ENCODE results near the gene FBXO48. TPM values are rescaled to one million over a fixed set of nuclear protein-coding genes. Genes with fewer than 3 reads are reported as not detected.

Gene FBXO48
- total RNA-seq, 1 donor from 2014 or later, result 2.7 TPM

DNA sequence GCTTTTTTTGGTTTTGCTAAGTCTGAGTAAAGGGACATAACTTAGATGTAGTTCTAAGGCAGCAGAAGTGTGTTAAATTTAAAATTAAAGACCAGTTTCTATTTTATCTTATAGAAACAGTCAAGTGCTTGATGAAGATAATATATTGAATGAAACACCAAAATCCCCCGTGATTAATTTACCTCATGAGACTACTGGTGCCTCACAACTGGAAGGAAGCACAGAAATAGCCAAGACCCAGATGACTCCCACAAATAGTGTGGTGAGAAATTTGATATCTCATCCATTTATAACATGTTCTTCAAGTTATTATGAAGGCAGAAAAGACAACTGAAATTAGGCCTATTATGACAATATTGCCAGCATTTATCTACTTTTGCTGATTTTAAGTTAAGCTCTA lies 45.9 kb upstream of the FBXO48 start:
- Histone ChIP-seq H3K9ac (no peak overlapping the region), H2AFZ (replicated peaks) (no peak overlapping the region), H3F3A (ENCODE audit: low read depth) (peaks cover 26% of the 10 kb centered on the region), H3K9me3 (ENCODE audit: low read depth) (no peaks in the 10 kb centered on the region), H4K20me1 (ENCODE audit: low read depth) (no peaks in the 10 kb centered on the region), H3K4me3 (no peak overlapping the region), H3K27ac (no peak overlapping the region), H3K36me3 (no peaks in the 10 kb centered on the region), H3K4me1 (no peaks in the 10 kb centered on the region), H3K4me2 (no peak overlapping the region), H3K27me3 (no peaks in the 10 kb centered on the region), H3K79me2 (ENCODE audit: low read depth) (no peaks in the 10 kb centered on the region)
- Mint-ChIP-seq H3K27me3 (ENCODE audit: insufficient read depth, low read depth) (peaks cover 3% of the 10 kb centered on the region), H3K9me3 (no peaks in the 10 kb centered on the region), H3K27ac (no peak overlapping the region), H3K4me1 (no peaks in the 10 kb centered on the region), H3K4me3 (no peak overlapping the region), H3K36me3 (peaks cover 4% of the 10 kb centered on the region)
- no peak for DNase-seq (ENCODE audit: low spot score)
- TF ChIP-seq EZH2phosphoT487 (IDR thresholded peaks at IDR 0.05) (no peak), EZH2 (IDR thresholded peaks at IDR 0.05) (no peak)
- TF ChIP-seq, protein P1, sequence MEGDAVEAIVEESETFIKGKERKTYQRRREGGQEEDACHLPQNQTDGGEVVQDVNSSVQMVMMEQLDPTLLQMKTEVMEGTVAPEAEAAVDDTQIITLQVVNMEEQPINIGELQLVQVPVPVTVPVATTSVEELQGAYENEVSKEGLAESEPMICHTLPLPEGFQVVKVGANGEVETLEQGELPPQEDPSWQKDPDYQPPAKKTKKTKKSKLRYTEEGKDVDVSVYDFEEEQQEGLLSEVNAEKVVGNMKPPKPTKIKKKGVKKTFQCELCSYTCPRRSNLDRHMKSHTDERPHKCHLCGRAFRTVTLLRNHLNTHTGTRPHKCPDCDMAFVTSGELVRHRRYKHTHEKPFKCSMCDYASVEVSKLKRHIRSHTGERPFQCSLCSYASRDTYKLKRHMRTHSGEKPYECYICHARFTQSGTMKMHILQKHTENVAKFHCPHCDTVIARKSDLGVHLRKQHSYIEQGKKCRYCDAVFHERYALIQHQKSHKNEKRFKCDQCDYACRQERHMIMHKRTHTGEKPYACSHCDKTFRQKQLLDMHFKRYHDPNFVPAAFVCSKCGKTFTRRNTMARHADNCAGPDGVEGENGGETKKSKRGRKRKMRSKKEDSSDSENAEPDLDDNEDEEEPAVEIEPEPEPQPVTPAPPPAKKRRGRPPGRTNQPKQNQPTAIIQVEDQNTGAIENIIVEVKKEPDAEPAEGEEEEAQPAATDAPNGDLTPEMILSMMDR (IDR thresholded peaks at IDR 0.05), result no peak

DNA sequence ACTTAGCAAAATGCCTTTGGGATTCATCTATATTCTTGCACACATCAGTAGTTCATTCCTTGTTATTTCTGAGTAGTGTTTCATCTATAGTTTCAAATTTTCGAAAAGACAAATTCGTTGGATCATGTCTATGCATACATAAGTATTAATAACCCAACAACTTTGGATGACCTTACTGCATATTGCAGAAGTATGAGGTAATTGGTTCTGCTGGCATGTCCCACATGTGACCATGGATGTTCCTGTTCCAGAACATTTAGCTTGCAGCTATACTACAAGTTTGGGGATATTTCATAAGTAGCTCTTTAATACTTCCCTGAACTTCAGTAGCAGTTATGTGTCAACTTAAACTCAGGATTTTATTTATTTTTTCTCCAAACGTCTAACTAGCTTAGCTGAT lies 45.2 kb upstream of the FBXO48 start:
- no peak overlapping the region for H3K27ac ChIP-seq
- no peaks in the 10 kb centered on the region for H4K20me1 ChIP-seq (ENCODE audit: low read depth)
- Mint-ChIP-seq H3K4me1 (no peaks in the 10 kb centered on the region), H3K4me3 (no peak overlapping the region), H3K36me3 (peaks cover 4% of the 10 kb centered on the region), H3K27me3 (ENCODE audit: insufficient read depth, low read depth) (peaks cover 3% of the 10 kb centered on the region), H3K27ac (no peak overlapping the region), H3K9me3 (no peaks in the 10 kb centered on the region)
- no peaks in the 10 kb centered on the region for H3K27me3 ChIP-seq
- no peaks in the 10 kb centered on the region for H3K36me3 ChIP-seq
- H3K9ac ChIP-seq, result no peak overlapping the region
- DNase-seq (ENCODE audit: low spot score), result no peak
- no peaks in the 10 kb centered on the region for H3K4me1 ChIP-seq
- no peak overlapping the region for H3K4me3 ChIP-seq
- H2AFZ ChIP-seq (replicated peaks), result no peak overlapping the region
- peaks cover 19% of the 10 kb centered on the region for H3F3A ChIP-seq (ENCODE audit: low read depth)
- TF ChIP-seq, protein P1 (IDR thresholded peaks at IDR 0.05), result no peak
- TF ChIP-seq EZH2 (IDR thresholded peaks at IDR 0.05) (no peak), EZH2phosphoT487 (IDR thresholded peaks at IDR 0.05) (no peak)
- no peak overlapping the region for H3K4me2 ChIP-seq
- H3K9me3 ChIP-seq (ENCODE audit: low read depth), result no peaks in the 10 kb centered on the region
- H3K79me2 ChIP-seq (ENCODE audit: low read depth), result no peaks in the 10 kb centered on the region

DNA sequence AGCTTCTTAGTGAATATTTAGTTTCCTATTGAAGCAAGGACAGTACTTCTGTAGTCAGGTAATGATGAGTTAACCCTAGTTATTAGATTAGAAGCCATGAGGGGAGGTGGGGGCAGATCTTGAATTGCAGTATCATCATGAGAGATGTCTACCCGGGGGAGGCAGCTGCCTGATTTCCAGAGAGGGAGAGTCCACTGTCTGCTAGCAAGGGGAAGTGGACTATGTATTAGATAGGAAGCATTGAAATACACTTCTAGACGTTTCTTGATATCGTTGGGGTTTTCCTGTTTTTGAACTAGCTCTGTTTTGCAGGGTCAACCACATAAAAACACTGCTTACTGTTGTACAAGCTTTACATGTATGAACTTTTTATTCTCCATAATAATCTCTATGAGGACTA lies 39.1 kb upstream of the FBXO48 start:
- H3K79me2 ChIP-seq (ENCODE audit: low read depth), result no peaks in the 10 kb centered on the region
- no peak for DNase-seq (ENCODE audit: low spot score)
- TF ChIP-seq EZH2 (IDR thresholded peaks at IDR 0.05) (no peak), EZH2phosphoT487 (IDR thresholded peaks at IDR 0.05) (no peak)
- TF ChIP-seq, protein P1 (IDR thresholded peaks at IDR 0.05), result no peak
- H3K27me3 Mint-ChIP-seq (ENCODE audit: insufficient read depth, low read depth), result no peaks in the 10 kb centered on the region
- H3K27ac ChIP-seq, result no peak overlapping the region
- H3K9me3 ChIP-seq (ENCODE audit: low read depth), result no peaks in the 10 kb centered on the region
- no peaks in the 10 kb centered on the region for H3K4me1 ChIP-seq
- H4K20me1 ChIP-seq (ENCODE audit: low read depth), result no peaks in the 10 kb centered on the region
- no peak overlapping the region for H2AFZ ChIP-seq (replicated peaks)
- no peaks in the 10 kb centered on the region for H3K9me3 Mint-ChIP-seq
- H3K36me3 Mint-ChIP-seq, result peaks cover 6% of the 10 kb centered on the region
- H3K4me2 ChIP-seq, result no peak overlapping the region
- no peak overlapping the region for H3K27ac Mint-ChIP-seq
- no peaks in the 10 kb centered on the region for H3F3A ChIP-seq (ENCODE audit: low read depth)
- no peak overlapping the region for H3K9ac ChIP-seq
- no peaks in the 10 kb centered on the region for H3K27me3 ChIP-seq
- no peak overlapping the region for H3K4me3 Mint-ChIP-seq
- no peaks in the 10 kb centered on the region for H3K4me1 Mint-ChIP-seq
- H3K4me3 ChIP-seq, result no peak overlapping the region
- H3K36me3 ChIP-seq, result no peaks in the 10 kb centered on the region

All from neural progenitor cell (in vitro differentiated cells).